Breast epithelium (tissue), 4 donors: ENCODE results near the gene CDC42SE2. TPM values are rescaled to one million over a fixed set of nuclear protein-coding genes. Genes with fewer than 3 reads are reported as not detected.

ENCODE experiments used
- DNase-seq, 2 donors: peaks; one replicate each; pipeline ENCODE4 v3.0.0-alpha.2; 2019; ENCODE audit warnings: low spot score in 2 of 2
- H3K27ac ChIP-seq, 2 donors: fragments of 200-600 bp; sonication (generic) in 1 of 2; one replicate each; pipeline ENCODE4 v1.5.1; 2016 to 2019; ENCODE audit warnings: mild to moderate bottlenecking in 1 of 2
- H3K27me3 ChIP-seq, 2 donors: fragments of 200-600 bp; sonication (generic) in 1 of 2; one replicate each; pipeline versions ENCODE4 v1.5.1 to v1.6.0; 2017 to 2019; ENCODE audit warnings: control low read depth in 1 of 2, mild to moderate bottlenecking in 1 of 2
- H3K36me3 ChIP-seq: fragments of 200-600 bp; one replicate; pipeline ENCODE4 v1.5.1; 2019
- H3K4me1 ChIP-seq, 2 donors: fragments of 200-600 bp; sonication (generic); one replicate each; pipeline ENCODE4 v1.5.1; 2016 to 2019; ENCODE audit warnings: control low read depth in 1 of 2
- H3K4me3 ChIP-seq, 3 donors: fragments of 200-600 bp; sonication (generic); 1 replicate in 2 of 3; 2 replicates in 1 of 3; pipeline ENCODE4 v1.5.1; 2016 to 2019; ENCODE audit warnings: mild to moderate bottlenecking in 3 of 3, moderate library complexity in 2 of 3
- H3K9me3 ChIP-seq, 2 donors: fragments of 200-600 bp; sonication (generic) in 1 of 2; one replicate each; pipeline ENCODE4 v1.5.1; 2016 to 2019; ENCODE audit warnings: control low read depth in 1 of 2
- POLR2A ChIP-seq: fragments of 450-650 bp; IDR thresholded peaks from one replicate; pipeline ENCODE4 v1.6.1; 2016; ENCODE audit warnings: antibody characterized with exemption, mild to moderate bottlenecking, moderate library complexity
- POLR2AphosphoS5 ChIP-seq, 3 donors: sonication (generic); formaldehyde crosslinking; IDR thresholded peaks; one replicate each; pipeline ENCODE4 v1.6.1; 2017; ENCODE audit warnings: antibody characterized with exemption in 3 of 3
- intact Hi-C: fragments of 100-400 bp; cut with DNase I; formaldehyde crosslinking; loops from one replicate; pipeline ENCODE4 v1.15.1; 2023; ENCODE audit warnings: low total_unique reads
- total RNA-seq, 3 donors: library from RNA; depleted of rRNA; stranded (reverse); fragments of >200 nt; gene quantifications; one replicate each; pipeline ENCODE4 v1.1.0, GENCODE V29; 2016
- TF ChIP-seq, protein P1 (sequence below), 3 donors: fragments of 450-650 bp; IDR thresholded peaks; one replicate each; pipeline ENCODE4 v1.5.1; 2016 to 2017; ENCODE audit warnings: antibody characterized with exemption in 3 of 3, mild to moderate bottlenecking in 3 of 3, moderate library complexity in 3 of 3

Gene CDC42SE2
- total RNA-seq, 3 donors from 2014 or later: 39.4 to 82.8 (median 41.0) TPM

- Histone ChIP-seq H3K4me1 (no peaks in the 10 kb centered on the region), H3K27me3 (no peaks in the 10 kb centered on the region), H3K4me3 (no peak overlapping the region), H3K36me3 (no peaks in the 10 kb centered on the region), H3K9me3 (no peaks in the 10 kb centered on the region), H3K27ac (no peak overlapping the region)
- no peak for DNase-seq
- TF ChIP-seq, protein P1, sequence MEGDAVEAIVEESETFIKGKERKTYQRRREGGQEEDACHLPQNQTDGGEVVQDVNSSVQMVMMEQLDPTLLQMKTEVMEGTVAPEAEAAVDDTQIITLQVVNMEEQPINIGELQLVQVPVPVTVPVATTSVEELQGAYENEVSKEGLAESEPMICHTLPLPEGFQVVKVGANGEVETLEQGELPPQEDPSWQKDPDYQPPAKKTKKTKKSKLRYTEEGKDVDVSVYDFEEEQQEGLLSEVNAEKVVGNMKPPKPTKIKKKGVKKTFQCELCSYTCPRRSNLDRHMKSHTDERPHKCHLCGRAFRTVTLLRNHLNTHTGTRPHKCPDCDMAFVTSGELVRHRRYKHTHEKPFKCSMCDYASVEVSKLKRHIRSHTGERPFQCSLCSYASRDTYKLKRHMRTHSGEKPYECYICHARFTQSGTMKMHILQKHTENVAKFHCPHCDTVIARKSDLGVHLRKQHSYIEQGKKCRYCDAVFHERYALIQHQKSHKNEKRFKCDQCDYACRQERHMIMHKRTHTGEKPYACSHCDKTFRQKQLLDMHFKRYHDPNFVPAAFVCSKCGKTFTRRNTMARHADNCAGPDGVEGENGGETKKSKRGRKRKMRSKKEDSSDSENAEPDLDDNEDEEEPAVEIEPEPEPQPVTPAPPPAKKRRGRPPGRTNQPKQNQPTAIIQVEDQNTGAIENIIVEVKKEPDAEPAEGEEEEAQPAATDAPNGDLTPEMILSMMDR (IDR thresholded peaks at IDR 0.05): no peak
- TF ChIP-seq POLR2A (no peak), POLR2AphosphoS5 (IDR thresholded peaks at IDR 0.05) (no peak)
- intact Hi-C loops: no loop called here
Observed at GRCh38 chr5:131369558-131369957, 105.7 kb downstream of the CDC42SE2 start.

DNA sequence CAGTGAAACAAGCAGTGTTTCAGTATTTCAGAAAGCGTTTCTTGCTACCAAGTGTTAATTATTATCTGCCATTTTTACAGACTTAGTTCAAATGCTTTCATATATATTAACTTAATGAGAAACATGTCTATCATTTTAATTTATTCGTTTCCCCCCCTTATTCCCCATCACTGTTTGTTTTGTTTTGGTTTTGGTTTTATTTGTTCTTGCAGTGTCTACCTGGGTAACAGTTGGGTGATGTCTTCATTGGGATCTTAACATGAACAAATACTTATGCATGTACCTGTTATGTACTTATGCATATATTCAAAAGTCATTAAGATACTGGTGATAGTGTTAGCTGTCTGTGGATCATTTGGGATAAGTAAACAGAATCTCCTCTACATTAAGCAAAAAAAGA lies 108.0 kb downstream of the CDC42SE2 start:
- TF ChIP-seq POLR2A (no peak), POLR2AphosphoS5 (IDR thresholded peaks at IDR 0.05) (no peak)
- TF ChIP-seq, protein P1 (IDR thresholded peaks at IDR 0.05): no peak
- H3K36me3 ChIP-seq: no peaks in the 10 kb centered on the region
- H3K9me3 ChIP-seq: no peaks in the 10 kb centered on the region
- no peak for DNase-seq
- no peak overlapping the region for H3K27ac ChIP-seq
- H3K4me1 ChIP-seq: no peaks in the 10 kb centered on the region
- no peak overlapping the region for H3K4me3 ChIP-seq
- H3K27me3 ChIP-seq: no peaks in the 10 kb centered on the region
- intact Hi-C loops: no loop called here

DNA sequence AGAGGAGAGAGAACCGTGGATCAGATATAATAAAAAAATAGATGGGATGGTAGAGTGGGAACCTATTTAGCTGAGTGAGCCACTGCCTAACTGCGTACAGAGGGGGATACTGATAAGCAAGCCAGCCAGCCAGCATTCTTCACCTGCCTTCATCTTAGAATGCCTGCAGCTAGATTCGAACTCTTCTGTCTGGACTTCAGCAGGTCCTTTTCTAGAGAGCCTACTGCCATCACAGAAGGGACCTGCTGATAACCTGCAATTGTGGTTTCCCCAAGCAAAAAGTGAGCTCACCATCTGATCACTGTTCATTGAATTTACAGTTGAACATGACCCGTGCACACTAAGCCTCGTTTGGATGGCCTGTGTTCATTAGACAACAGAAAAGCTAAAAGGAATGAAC lies 109.4 kb downstream of the CDC42SE2 start:
- H3K4me3 ChIP-seq: no peak overlapping the region
- H3K9me3 ChIP-seq: no peaks in the 10 kb centered on the region
- H3K27me3 ChIP-seq: no peaks in the 10 kb centered on the region
- H3K27ac ChIP-seq: no peak overlapping the region
- no peaks in the 10 kb centered on the region for H3K4me1 ChIP-seq
- no peak for TF ChIP-seq POLR2AphosphoS5 (IDR thresholded peaks at IDR 0.05)
- TF ChIP-seq, protein P1 (IDR thresholded peaks at IDR 0.05): no peak
- no peak for TF ChIP-seq POLR2A
- intact Hi-C loops: no loop called here
- no peaks in the 10 kb centered on the region for H3K36me3 ChIP-seq
- DNase-seq: no peak

DNA sequence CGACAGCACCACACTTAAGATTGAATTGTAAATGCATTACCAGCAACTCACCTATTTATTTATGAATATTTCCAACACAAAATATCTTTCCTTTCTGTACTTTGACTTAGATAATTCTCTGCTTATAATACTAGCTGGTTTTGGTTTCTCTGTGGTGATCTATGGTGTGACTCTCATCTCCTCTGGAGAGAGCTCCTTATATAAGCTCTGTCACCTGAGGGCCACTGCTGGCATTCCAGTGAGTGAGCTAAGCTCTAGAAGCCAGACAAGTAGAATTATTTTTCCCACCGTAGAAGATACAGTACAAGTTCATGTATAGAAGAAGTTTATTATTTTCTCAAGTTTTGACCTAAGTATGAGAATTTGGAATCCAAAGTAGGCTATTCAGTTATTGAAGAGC lies 111.5 kb downstream of the CDC42SE2 start:
- Histone ChIP-seq H3K27ac (no peak overlapping the region), H3K4me1 (no peaks in the 10 kb centered on the region), H3K27me3 (no peaks in the 10 kb centered on the region), H3K4me3 (no peak overlapping the region), H3K36me3 (no peaks in the 10 kb centered on the region), H3K9me3 (no peaks in the 10 kb centered on the region)
- intact Hi-C loops: no loop called here
- TF ChIP-seq POLR2AphosphoS5 (IDR thresholded peaks at IDR 0.05): no peak
- TF ChIP-seq POLR2A: no peak
- TF ChIP-seq, protein P1 (IDR thresholded peaks at IDR 0.05): no peak
- DNase-seq: no peak

DNA sequence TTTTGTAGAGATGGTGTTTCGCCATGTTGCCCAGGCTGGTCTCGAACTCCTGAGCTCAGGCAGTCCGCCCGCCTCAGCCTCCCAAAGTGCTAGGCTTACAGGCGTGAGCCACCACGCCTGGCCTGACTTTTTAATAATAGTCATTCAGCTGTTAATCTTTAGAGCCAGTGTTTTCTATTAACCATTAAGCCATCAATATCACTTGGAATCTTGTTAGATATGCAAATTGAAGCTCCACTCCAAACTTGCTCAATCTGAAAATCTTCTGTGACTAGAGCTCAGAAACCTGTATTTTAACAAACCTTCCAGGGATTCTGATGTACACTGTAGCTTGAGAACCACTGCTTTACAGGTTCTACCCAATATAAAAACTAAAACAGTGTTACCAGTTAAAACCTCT lies 113.5 kb downstream of the CDC42SE2 start:
- intact Hi-C loops: no loop called here
- DNase-seq: no peak
- no peaks in the 10 kb centered on the region for H3K36me3 ChIP-seq
- no peaks in the 10 kb centered on the region for H3K4me1 ChIP-seq
- no peak overlapping the region for H3K27ac ChIP-seq
- TF ChIP-seq POLR2AphosphoS5 (IDR thresholded peaks at IDR 0.05) (no peak), POLR2A (no peak)
- TF ChIP-seq, protein P1 (IDR thresholded peaks at IDR 0.05): no peak
- no peaks in the 10 kb centered on the region for H3K27me3 ChIP-seq
- H3K9me3 ChIP-seq: no peaks in the 10 kb centered on the region
- no peak overlapping the region for H3K4me3 ChIP-seq
